H9 (cell line): ENCODE measurements around the gene FADS3. TPM values are rescaled to one million over a fixed set of nuclear protein-coding genes. Genes with fewer than 3 reads are reported as not detected.
A peak's percentile ranks its signal among the peaks of the same experiment; 100 is the strongest.

Experiments
- DNase-seq: peaks from one replicate; pipeline ENCODE4 v3.0.0-alpha.2; 2017
- H2AFZ ChIP-seq: one replicate; pipeline ENCODE4 v1.6.1; 2013; ENCODE audit warnings: mild to moderate bottlenecking, low read length, control low read depth, moderate library complexity
- H2AK5ac ChIP-seq: 2 replicates; pipeline ENCODE4 v1.6.1; 2013; ENCODE audit warnings: low read length, control low read depth, mixed read lengths; ENCODE audit not compliant: insufficient read length
- H2BK120ac ChIP-seq: one replicate; pipeline ENCODE4 v1.6.1; 2013; ENCODE audit warnings: low read depth, mild to moderate bottlenecking, low read length, control low read depth, inconsistent platforms; ENCODE audit not compliant: poor library complexity, severe bottlenecking
- H2BK12ac ChIP-seq: 2 replicates; pipeline ENCODE4 v1.6.1; 2013; ENCODE audit warnings: low read length, control low read depth, mixed read lengths, low read depth; ENCODE audit not compliant: insufficient read length
- H2BK15ac ChIP-seq: 2 replicates; pipeline ENCODE4 v1.6.1; 2013; ENCODE audit warnings: low read depth, low read length, control low read depth
- H2BK20ac ChIP-seq: one replicate; pipeline ENCODE4 v1.6.1; 2013; ENCODE audit warnings: low read depth, mild to moderate bottlenecking, low read length, control low read depth, inconsistent platforms; ENCODE audit not compliant: poor library complexity, severe bottlenecking
- H2BK5ac ChIP-seq: 2 replicates; pipeline ENCODE4 v1.6.1; 2013; ENCODE audit warnings: low read length, control low read depth, mixed read lengths; ENCODE audit not compliant: insufficient read length
- H3K14ac ChIP-seq: 2 replicates; pipeline ENCODE4 v1.6.1; 2013; ENCODE audit warnings: low read length, control low read depth; ENCODE audit not compliant: insufficient read depth
- H3K18ac ChIP-seq: 2 replicates; pipeline ENCODE4 v1.6.1; 2013; ENCODE audit warnings: low read depth, mild to moderate bottlenecking, mixed read lengths, low read length, control low read depth; ENCODE audit not compliant: insufficient read length
- H3K23ac ChIP-seq: 2 replicates; pipeline ENCODE4 v1.6.1; 2013; ENCODE audit warnings: low read length, control low read depth, mixed read lengths, low read depth; ENCODE audit not compliant: insufficient read length
- H3K23me2 ChIP-seq: 2 replicates; pipeline ENCODE4 v1.6.1; 2013; ENCODE audit warnings: low read depth, mild to moderate bottlenecking, mixed read lengths, low read length, control low read depth; ENCODE audit not compliant: insufficient read length, poor library complexity, severe bottlenecking
- H3K27ac ChIP-seq: 2 replicates; pipeline ENCODE4 v1.5.1; 2013; ENCODE audit warnings: low read length, control low read depth, mixed read lengths, low read depth; ENCODE audit not compliant: insufficient read length
- H3K27me3 ChIP-seq: 2 replicates; pipeline ENCODE4 v1.6.1; 2013; ENCODE audit warnings: low read length, control low read depth, inconsistent platforms; ENCODE audit not compliant: insufficient read depth
- H3K4ac ChIP-seq: 2 replicates; pipeline ENCODE4 v1.6.1; 2013; ENCODE audit warnings: low read depth, mild to moderate bottlenecking, control low read depth, inconsistent platforms, low read length, moderate library complexity
- H3K4me1 ChIP-seq: 2 replicates; pipeline ENCODE4 v1.6.1; 2013; ENCODE audit warnings: low read length, control low read depth, inconsistent platforms; ENCODE audit not compliant: insufficient read depth
- H3K4me2 ChIP-seq: 2 replicates; pipeline ENCODE4 v1.6.1; 2013; ENCODE audit warnings: low read length, control low read depth, mixed read lengths; ENCODE audit not compliant: insufficient read length, insufficient read depth
- H3K56ac ChIP-seq: 2 replicates; pipeline ENCODE4 v1.6.1; 2013; ENCODE audit warnings: low read depth, mild to moderate bottlenecking, mixed read lengths, low read length, control low read depth; ENCODE audit not compliant: insufficient read length
- H3K79me1 ChIP-seq: 2 replicates; pipeline ENCODE4 v1.6.1; 2013; ENCODE audit warnings: low read depth, mild to moderate bottlenecking, moderate library complexity, low read length, control low read depth, inconsistent platforms; ENCODE audit not compliant: insufficient read depth, poor library complexity, severe bottlenecking
- H3K79me2 ChIP-seq: 2 replicates; pipeline ENCODE4 v1.6.1; 2013; ENCODE audit warnings: low read length, control low read depth, inconsistent platforms; ENCODE audit not compliant: insufficient read depth
- H3K9ac ChIP-seq: 2 replicates; pipeline ENCODE4 v1.6.1; 2013; ENCODE audit warnings: low read length, control low read depth, mixed read lengths; ENCODE audit not compliant: insufficient read length; ENCODE audit errors: extremely low read depth
- H3K9me3 ChIP-seq: one replicate; pipeline ENCODE4 v1.6.1; 2013; ENCODE audit warnings: low read depth, low read length, inconsistent platforms; ENCODE audit not compliant: control insufficient read depth
- H3T11ph ChIP-seq: one replicate; pipeline ENCODE4 v1.6.1; 2013; ENCODE audit warnings: mild to moderate bottlenecking, low read length, control low read depth, inconsistent platforms
- H4K20me1 ChIP-seq: one replicate; pipeline ENCODE4 v1.6.1; 2013; ENCODE audit not compliant: control insufficient read depth, insufficient read length, insufficient read depth
- H4K5ac ChIP-seq: 2 replicates; pipeline ENCODE4 v1.6.1; 2013; ENCODE audit warnings: low read depth, mild to moderate bottlenecking, mixed read lengths, low read length, control low read depth; ENCODE audit not compliant: insufficient read length
- H4K8ac ChIP-seq: replicated peaks from 2 replicates; pipeline ENCODE4 v1.6.1; 2013; ENCODE audit warnings: low read length, control low read depth, mixed read lengths, low read depth; ENCODE audit not compliant: insufficient read length
- H4K91ac ChIP-seq: 2 replicates; pipeline ENCODE4 v1.6.1; 2013; ENCODE audit warnings: low read depth, mild to moderate bottlenecking, moderate library complexity, mixed read lengths, low read length, control low read depth; ENCODE audit not compliant: insufficient read length
- H3K27ac Mint-ChIP-seq, 3 experiments: 2 replicates in 2 of 3; 3 replicates in 1 of 3; pipeline ENCODE4 v1.8.0; 2020 to 2021; ENCODE audit warnings: mixed read lengths in 3 of 3, mild to moderate bottlenecking in 1 of 3, moderate library complexity in 1 of 3
- H3K27me3 Mint-ChIP-seq: 2 replicates; pipeline ENCODE4 v1.8.0; 2021; ENCODE audit warnings: low read depth, mild to moderate bottlenecking, moderate library complexity, mixed read lengths
- H3K36me3 Mint-ChIP-seq, 3 experiments: 2 replicates in 2 of 3; 3 replicates in 1 of 3; pipeline ENCODE4 v1.8.0; 2020 to 2021; ENCODE audit warnings: low read depth in 3 of 3, mixed read lengths in 3 of 3; ENCODE audit not compliant: insufficient read depth in 1 of 3
- H3K4me1 Mint-ChIP-seq, 2 experiments: 2 replicates each; pipeline ENCODE4 v1.8.0; 2020; ENCODE audit warnings: mixed read lengths in 2 of 2
- H3K4me3 Mint-ChIP-seq, 2 experiments: 2 replicates in 1 of 2; 3 replicates in 1 of 2; pipeline ENCODE4 v1.8.0; 2020 to 2021; ENCODE audit warnings: mild to moderate bottlenecking in 2 of 2, mixed read lengths in 2 of 2, moderate library complexity in 1 of 2
- H3K9me3 Mint-ChIP-seq, 2 experiments: 2 replicates in 1 of 2; 3 replicates in 1 of 2; pipeline ENCODE4 v1.8.0; 2020; ENCODE audit warnings: mild to moderate bottlenecking in 2 of 2, mixed read lengths in 2 of 2, moderate library complexity in 1 of 2
- CTCF ChIP-seq: fragments of 200-600 bp; sonication (generic); conservative IDR thresholded peaks from 3 replicates; pipeline ENCODE4 v1.8.0; 2021; ENCODE audit warnings: antibody characterized with exemption, mild to moderate bottlenecking
- WGBS: extraction: QIAGEN DNeasy Blood & Tissue Kit; methylation state at CpG from one replicate; pipeline ENCODE4 v1.1.7; 2013; ENCODE audit warnings: missing lambda C conversion rate, low lambda C conversion rate, mixed read lengths; ENCODE audit not compliant: insufficient read length; ENCODE audit errors: extremely low coverage; 5-methylcytosine and 5-hydroxymethylcytosine counted together
- total RNA-seq: library from RNA; stranded (reverse); gene quantifications from 2 replicates; pipeline ENCODE4 v1.2.1, GENCODE V29; 2021

FADS3 gene
- total RNA-seq, 1 experiment from 2014 or later = 34.9 TPM

GRCh38 chr11:61924064-61924455, 32.7 kb upstream of the FADS3 start:
- Mint-ChIP-seq H3K27me3 (peaks cover 14% of the 10 kb centered on the region), H3K36me3 (no peaks in the 10 kb centered on the region), H3K4me1 (peaks cover 28 to 42% of the 10 kb centered on the region in 2 experiments), H3K9me3 (no peaks in the 10 kb centered on the region; a peak in 2 of 5 replicates), H3K27ac (peak overlapping the region in 2 of 3 experiments; percentile 82 to 87; a peak in 3 of 7 replicates), H3K4me3 (no peak overlapping the region)
- H3K79me1 ChIP-seq = no peaks in the 10 kb centered on the region
- H2BK20ac ChIP-seq = no peak overlapping the region
- DNase-seq = no peak
- H3K79me2 ChIP-seq = no peaks in the 10 kb centered on the region
- no peaks in the 10 kb centered on the region for H4K20me1 ChIP-seq
- H3K9me3 ChIP-seq = no peaks in the 10 kb centered on the region
- H2BK12ac ChIP-seq = no peak overlapping the region
- TF ChIP-seq CTCF = no peak
- no peaks in the 10 kb centered on the region for H3K23me2 ChIP-seq
- H3K27ac ChIP-seq = no peak overlapping the region
- H3K27me3 ChIP-seq = no peaks in the 10 kb centered on the region
- H4K8ac ChIP-seq = no peak overlapping the region
- no peak overlapping the region for H3T11ph ChIP-seq
- no peak overlapping the region for H3K9ac ChIP-seq
- no peak overlapping the region for H4K91ac ChIP-seq
- no peak overlapping the region for H3K56ac ChIP-seq
- H3K4me1 ChIP-seq = peaks cover 7% of the 10 kb centered on the region; the same call in 1 of the 2 replicates
- WGBS = no CpG with 5 or more reads among the region's 6 CpGs
- no peak overlapping the region for H3K4ac ChIP-seq
- H2BK120ac ChIP-seq = no peak overlapping the region
- H2AK5ac ChIP-seq = no peak overlapping the region
- H2BK15ac ChIP-seq = no peak overlapping the region
- H3K18ac ChIP-seq = peak overlapping the region; percentile 19
- H4K5ac ChIP-seq = peak overlapping the region; percentile 61
- no peak overlapping the region for H3K4me2 ChIP-seq
- H3K14ac ChIP-seq = peak overlapping the region; percentile 74
- no peak overlapping the region for H3K23ac ChIP-seq
- H2AFZ ChIP-seq = no peak overlapping the region
- no peak overlapping the region for H2BK5ac ChIP-seq
